HT1080 (cell line): ENCODE data around the gene RIN3. TPM values are rescaled to one million over a fixed set of nuclear protein-coding genes. Genes with fewer than 3 reads are reported as not detected.

ENCODE experiments used
- DNase-seq: peaks from one replicate; pipeline ENCODE4 v3.0.0-alpha.2; 2015; ENCODE audit warnings: low read depth
- total RNA-seq: library from RNA; depleted of rRNA; stranded (reverse); fragments of >200 nt; shearing (Covaris generic); gene quantifications from 2 replicates; pipeline ENCODE4 v1.2.3, GENCODE V29; 2014

Gene RIN3
- total RNA-seq, 1 experiment from 2014 or later: 6.6 TPM

- no peak for DNase-seq
Measured at GRCh38 chr14:92646952-92647796, 133.6 kb downstream of the RIN3 start.

- DNase-seq: peak; percentile 40
Measured at GRCh38 chr14:92647797-92648279, 134.3 kb downstream of the RIN3 start.

- DNase-seq: no peak
Measured at GRCh38 chr14:92649066-92649465, 135.5 kb downstream of the RIN3 start.

GRCh38 chr14:92649934-92650545 lies 136.5 kb downstream of the RIN3 start:
- DNase-seq: no peak

GRCh38 chr14:92650581-92651105 lies 137.1 kb downstream of the RIN3 start:
- DNase-seq: no peak

- DNase-seq: no peak
Measured at GRCh38 chr14:92651106-92651757, 137.7 kb downstream of the RIN3 start.

- no peak for DNase-seq
Measured at GRCh38 chr14:92651758-92652406, 138.3 kb downstream of the RIN3 start.

- no peak for DNase-seq
Measured at GRCh38 chr14:92652413-92653151, 139.0 kb downstream of the RIN3 start.

GRCh38 chr14:92653162-92653651 lies 139.6 kb downstream of the RIN3 start:
- no peak for DNase-seq

- no peak for DNase-seq
Measured at GRCh38 chr14:92654239-92654901, 140.8 kb downstream of the RIN3 start.

GRCh38 chr14:92655419-92656201 lies 142.0 kb downstream of the RIN3 start:
- DNase-seq: no peak

GRCh38 chr14:92656306-92657081 lies 142.9 kb downstream of the RIN3 start:
- no peak for DNase-seq

- DNase-seq: no peak
Measured at GRCh38 chr14:92657457-92658142, 144.0 kb downstream of the RIN3 start.

GRCh38 chr14:92658160-92658559 lies 144.6 kb downstream of the RIN3 start:
- no peak for DNase-seq

GRCh38 chr14:92658684-92659083 lies 145.1 kb downstream of the RIN3 start:
- no peak for DNase-seq

GRCh38 chr14:92659765-92660561 lies 146.4 kb downstream of the RIN3 start:
- no peak for DNase-seq

GRCh38 chr14:92660571-92660970 lies 147.0 kb downstream of the RIN3 start:
- DNase-seq: no peak
